Activated effector memory CD4-positive, alpha-beta T cell treated with anti-CD3 and anti-CD28 coated beads, Interleukin-2, amount 50 U/mL, for 16 hours (primary cell): Measurements from ENCODE around the gene PTRH1.
A peak's percentile ranks its signal among the peaks of the same experiment; 100 is the strongest.

ENCODE experiments used
- DNase-seq: peaks from one replicate; pipeline ENCODE4 v3.0.0-alpha.2; 2020

Gene PTRH1

GRCh38 chr9:127716412-127716811 is 949 bp upstream of the PTRH1 start:
- no peak for DNase-seq

GRCh38 chr9:127714951-127715469 is 453 bp downstream of the PTRH1 start:
- no peak for DNase-seq

GRCh38 chr9:127714020-127714750 is 1.3 kb downstream of the PTRH1 start:
- DNase-seq = no peak

- DNase-seq = no peak
Measured at GRCh38 chr9:127712867-127713266, 2.6 kb downstream of the PTRH1 start.

GRCh38 chr9:127712371-127712770 is 3.1 kb downstream of the PTRH1 start:
- DNase-seq = no peak

GRCh38 chr9:127711831-127712274 is 3.6 kb downstream of the PTRH1 start:
- DNase-seq = no peak

- no peak for DNase-seq
Measured at GRCh38 chr9:127711226-127711701, 4.2 kb downstream of the PTRH1 start.

- DNase-seq = no peak
Measured at GRCh38 chr9:127710204-127710783, 5.2 kb downstream of the PTRH1 start.

- DNase-seq = no peak
Measured at GRCh38 chr9:127708952-127709587, 6.4 kb downstream of the PTRH1 start.

- peak; percentile 79 for DNase-seq
Measured at GRCh38 chr9:127707766-127708165, 7.7 kb downstream of the PTRH1 start.

GRCh38 chr9:127706836-127707241 is 8.6 kb downstream of the PTRH1 start, which contains the start of gene CFAP157:
Gene CFAP157, plus strand, starts transcription at chr9:127706988. Its CDS starts 44 bp downstream, at chr9:127707032.
- no peak for DNase-seq

GRCh38 chr9:127705577-127706379 is 9.7 kb downstream of the PTRH1 start:
- DNase-seq = no peak

GRCh38 chr9:127703289-127703946 is 12.0 kb downstream of the PTRH1 start:
- DNase-seq = no peak

GRCh38 chr9:127700594-127701255 is 14.7 kb downstream of the PTRH1 start:
- DNase-seq = no peak

GRCh38 chr9:127700140-127700539 is 15.3 kb downstream of the PTRH1 start:
- no peak for DNase-seq

GRCh38 chr9:127698985-127699670 is 16.3 kb downstream of the PTRH1 start:
- peak; percentile 93 for DNase-seq

GRCh38 chr9:127698386-127698785 is 17.1 kb downstream of the PTRH1 start:
- no peak for DNase-seq

GRCh38 chr9:127697575-127697974 is 17.9 kb downstream of the PTRH1 start:
- DNase-seq = no peak

GRCh38 chr9:127694890-127695720 is 20.4 kb downstream of the PTRH1 start:
- DNase-seq = no peak

GRCh38 chr9:127693697-127694096 is 21.8 kb downstream of the PTRH1 start:
- DNase-seq = no peak
